ENCODE measurements around the gene CDKL5.

Gene CDKL5

DNA sequence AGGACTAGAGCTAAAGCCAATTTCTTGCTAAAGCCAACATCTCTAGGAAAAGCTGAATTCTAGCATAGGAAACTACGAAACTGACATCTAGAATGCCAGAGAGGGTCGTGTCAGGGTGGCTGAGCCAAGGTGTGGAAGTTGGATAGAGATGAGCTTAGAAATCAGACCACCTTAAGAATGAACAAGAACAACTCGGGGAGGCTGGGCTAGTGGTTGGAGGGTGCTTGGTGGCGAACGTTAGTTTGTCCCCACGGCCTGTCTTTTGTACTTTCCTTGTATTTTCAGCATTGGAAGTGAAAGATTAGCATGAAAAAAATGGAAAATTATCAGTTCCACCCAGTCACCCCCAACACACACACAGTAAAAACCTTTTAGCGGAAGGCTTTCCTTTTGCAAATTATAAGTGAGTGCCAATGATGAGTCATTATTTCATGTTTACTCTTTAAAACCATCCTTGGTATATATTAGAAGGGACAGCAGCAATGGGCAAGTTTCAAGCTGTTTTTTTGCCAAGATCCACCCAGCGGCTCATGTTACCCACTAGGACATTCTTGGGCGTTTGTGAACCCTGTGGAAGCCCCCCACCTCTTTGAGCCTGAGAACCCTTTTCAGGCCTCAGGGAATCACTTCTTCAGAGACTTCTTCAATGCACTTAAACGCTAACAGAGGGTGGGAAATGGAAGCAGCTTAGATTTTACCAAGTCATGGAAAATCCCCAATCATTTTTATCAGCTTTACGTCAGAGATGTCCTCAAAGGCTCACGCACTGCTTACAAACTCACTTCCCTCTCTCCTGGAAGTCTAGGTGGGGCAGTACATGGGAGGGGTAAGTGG, 277.2 kb downstream of the CDKL5 start:
- DNase-seq: no peak
